PC-9 (cell line): Measurements from ENCODE around the gene CAMKMT.

Source experiments
- EZH2 ChIP-seq: fragments of 200-600 bp; sonication (generic); IDR thresholded peaks from 2 replicates; pipeline ENCODE4 v1.8.0; 2017; ENCODE audit warnings: antibody characterized with exemption, low read depth
- TF ChIP-seq, protein P1 (sequence below): fragments of 200-600 bp; sonication (generic); conservative IDR thresholded peaks from 2 replicates; pipeline ENCODE4 v1.6.1; 2017; ENCODE audit warnings: mixed run types, antibody characterized with exemption, mild to moderate bottlenecking, moderate library complexity

- no peak for TF ChIP-seq EZH2
- TF ChIP-seq, protein P1, sequence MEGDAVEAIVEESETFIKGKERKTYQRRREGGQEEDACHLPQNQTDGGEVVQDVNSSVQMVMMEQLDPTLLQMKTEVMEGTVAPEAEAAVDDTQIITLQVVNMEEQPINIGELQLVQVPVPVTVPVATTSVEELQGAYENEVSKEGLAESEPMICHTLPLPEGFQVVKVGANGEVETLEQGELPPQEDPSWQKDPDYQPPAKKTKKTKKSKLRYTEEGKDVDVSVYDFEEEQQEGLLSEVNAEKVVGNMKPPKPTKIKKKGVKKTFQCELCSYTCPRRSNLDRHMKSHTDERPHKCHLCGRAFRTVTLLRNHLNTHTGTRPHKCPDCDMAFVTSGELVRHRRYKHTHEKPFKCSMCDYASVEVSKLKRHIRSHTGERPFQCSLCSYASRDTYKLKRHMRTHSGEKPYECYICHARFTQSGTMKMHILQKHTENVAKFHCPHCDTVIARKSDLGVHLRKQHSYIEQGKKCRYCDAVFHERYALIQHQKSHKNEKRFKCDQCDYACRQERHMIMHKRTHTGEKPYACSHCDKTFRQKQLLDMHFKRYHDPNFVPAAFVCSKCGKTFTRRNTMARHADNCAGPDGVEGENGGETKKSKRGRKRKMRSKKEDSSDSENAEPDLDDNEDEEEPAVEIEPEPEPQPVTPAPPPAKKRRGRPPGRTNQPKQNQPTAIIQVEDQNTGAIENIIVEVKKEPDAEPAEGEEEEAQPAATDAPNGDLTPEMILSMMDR, result no peak
Observed at GRCh38 chr2:44813165-44813564, 451.4 kb downstream of the CAMKMT start.
